ENCODE data around the gene HJV.

HJV gene

GRCh38 chr1:145985129-145985501 lies 36.4 kb downstream of the HJV start:
- DNase-seq (ENCODE audit: low read depth in 1 of 2, low spot score in 1 of 2), result no peak
- no peak for TF ChIP-seq JUND (IDR thresholded peaks at IDR 0.05; ENCODE audit: low read depth)
- in situ Hi-C loops (cut with HindIII; ENCODE audit: low pct_unique_long_range_greater_than_20kb, low sequenced_read_pairs), result no loop called here

GRCh38 chr1:145983960-145984830 lies 37.3 kb downstream of the HJV start:
- in situ Hi-C loops (cut with HindIII; ENCODE audit: low pct_unique_long_range_greater_than_20kb, low sequenced_read_pairs), result no loop called here
- no peak for DNase-seq (ENCODE audit: low read depth in 1 of 2, low spot score in 1 of 2)
- no peak for TF ChIP-seq JUND (IDR thresholded peaks at IDR 0.05; ENCODE audit: low read depth)

- TF ChIP-seq JUND (IDR thresholded peaks at IDR 0.05; ENCODE audit: low read depth), result no peak
- DNase-seq (ENCODE audit: low read depth in 1 of 2, low spot score in 1 of 2), result no peak
- in situ Hi-C loops (cut with HindIII; ENCODE audit: low pct_unique_long_range_greater_than_20kb, low sequenced_read_pairs), result no loop called here
Measured at GRCh38 chr1:145983206-145983675, 38.3 kb downstream of the HJV start.

GRCh38 chr1:145982010-145982723 lies 39.4 kb downstream of the HJV start:
- TF ChIP-seq JUND (IDR thresholded peaks at IDR 0.05; ENCODE audit: low read depth), result no peak
- no peak for DNase-seq (ENCODE audit: low read depth in 1 of 2, low spot score in 1 of 2)
- in situ Hi-C loops (cut with HindIII; ENCODE audit: low pct_unique_long_range_greater_than_20kb, low sequenced_read_pairs), result no loop called here

GRCh38 chr1:145980457-145980994 lies 41.0 kb downstream of the HJV start:
- TF ChIP-seq JUND (IDR thresholded peaks at IDR 0.05; ENCODE audit: low read depth), result no peak
- in situ Hi-C loops (cut with HindIII; ENCODE audit: low pct_unique_long_range_greater_than_20kb, low sequenced_read_pairs), result no loop called here
- DNase-seq (ENCODE audit: low read depth in 1 of 2, low spot score in 1 of 2), result no peak

- TF ChIP-seq JUND (IDR thresholded peaks at IDR 0.05; ENCODE audit: low read depth), result no peak
- in situ Hi-C loops (cut with HindIII; ENCODE audit: low pct_unique_long_range_greater_than_20kb, low sequenced_read_pairs), result no loop called here
- DNase-seq (ENCODE audit: low read depth in 1 of 2, low spot score in 1 of 2), result no peak
Measured at GRCh38 chr1:145979746-145980456, 41.6 kb downstream of the HJV start.

GRCh38 chr1:145978854-145979745 lies 42.4 kb downstream of the HJV start:
- in situ Hi-C loops (cut with HindIII; ENCODE audit: low pct_unique_long_range_greater_than_20kb, low sequenced_read_pairs), result no loop called here
- DNase-seq (ENCODE audit: low read depth in 1 of 2, low spot score in 1 of 2), result peak in 1 of 2 experiments; percentile 98
- no peak for TF ChIP-seq JUND (IDR thresholded peaks at IDR 0.05; ENCODE audit: low read depth)

GRCh38 chr1:145978471-145978853 lies 43.1 kb downstream of the HJV start:
- no peak for TF ChIP-seq JUND (IDR thresholded peaks at IDR 0.05; ENCODE audit: low read depth)
- in situ Hi-C loops (cut with HindIII; ENCODE audit: low pct_unique_long_range_greater_than_20kb, low sequenced_read_pairs), result no loop called here
- no peak for DNase-seq (ENCODE audit: low read depth in 1 of 2, low spot score in 1 of 2)

GRCh38 chr1:145977486-145978470 lies 43.8 kb downstream of the HJV start:
- TF ChIP-seq JUND (IDR thresholded peaks at IDR 0.05; ENCODE audit: low read depth), result no peak
- in situ Hi-C loops (cut with HindIII; ENCODE audit: low pct_unique_long_range_greater_than_20kb, low sequenced_read_pairs), result no loop called here
- DNase-seq (ENCODE audit: low read depth in 1 of 2, low spot score in 1 of 2), result peak; percentile 87 to 91

- in situ Hi-C loops (cut with HindIII; ENCODE audit: low pct_unique_long_range_greater_than_20kb, low sequenced_read_pairs), result no loop called here
- TF ChIP-seq JUND (IDR thresholded peaks at IDR 0.05; ENCODE audit: low read depth), result no peak
- DNase-seq (ENCODE audit: low read depth in 1 of 2, low spot score in 1 of 2), result no peak
Measured at GRCh38 chr1:145977016-145977415, 44.5 kb downstream of the HJV start.

- no peak for DNase-seq (ENCODE audit: low read depth in 1 of 2, low spot score in 1 of 2)
- TF ChIP-seq JUND (IDR thresholded peaks at IDR 0.05; ENCODE audit: low read depth), result no peak
- in situ Hi-C loops (cut with HindIII; ENCODE audit: low pct_unique_long_range_greater_than_20kb, low sequenced_read_pairs), result no loop called here
Measured at GRCh38 chr1:145975216-145975615, 46.3 kb downstream of the HJV start.

Data from T47D (cell line).